ENCODE data around the gene POGLUT2. TPM values are rescaled to one million over a fixed set of nuclear protein-coding genes. Genes with fewer than 3 reads are reported as not detected.

POGLUT2 gene
- total and polyA plus RNA-seq, 8 donors: 7.5 to 37.8 (median 31.3) TPM

DNA sequence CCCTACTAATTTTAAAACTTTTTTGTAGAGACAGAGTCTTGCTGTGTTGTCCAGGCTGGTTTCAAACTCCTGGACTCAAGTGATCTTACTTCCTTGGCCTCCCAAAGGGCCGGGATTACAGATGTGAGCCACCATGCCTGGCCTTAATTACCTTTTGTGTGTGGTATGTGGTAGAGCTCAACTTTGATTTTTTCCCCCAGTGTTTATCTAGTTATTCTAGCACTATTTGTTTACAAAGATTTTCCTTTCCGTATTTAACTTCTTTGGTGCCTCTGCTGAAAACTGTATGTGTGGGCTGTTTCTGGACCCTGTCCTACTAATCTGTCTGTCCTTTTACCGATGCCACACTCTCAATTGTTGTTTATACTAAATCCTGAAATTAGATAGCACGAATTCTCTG lies 37.7 kb upstream of the POGLUT2 start:
- no peak overlapping the region for H3K4me3 ChIP-seq
- H3K9me3 ChIP-seq: no peaks in the 10 kb centered on the region
- no peak overlapping the region for H3K27ac ChIP-seq
- no peaks in the 10 kb centered on the region for H3K4me1 ChIP-seq
- DNase-seq: no peak
- TF ChIP-seq CTCF (IDR thresholded peaks at IDR 0.05): no peak
- intact Hi-C loops (cut with DNase I): no loop called here
- H3K27me3 ChIP-seq: no peaks in the 10 kb centered on the region
- ATAC-seq: no peak
- H3K36me3 ChIP-seq: peaks cover 0 to 35% of the 10 kb centered on the region in 2 donors

DNA sequence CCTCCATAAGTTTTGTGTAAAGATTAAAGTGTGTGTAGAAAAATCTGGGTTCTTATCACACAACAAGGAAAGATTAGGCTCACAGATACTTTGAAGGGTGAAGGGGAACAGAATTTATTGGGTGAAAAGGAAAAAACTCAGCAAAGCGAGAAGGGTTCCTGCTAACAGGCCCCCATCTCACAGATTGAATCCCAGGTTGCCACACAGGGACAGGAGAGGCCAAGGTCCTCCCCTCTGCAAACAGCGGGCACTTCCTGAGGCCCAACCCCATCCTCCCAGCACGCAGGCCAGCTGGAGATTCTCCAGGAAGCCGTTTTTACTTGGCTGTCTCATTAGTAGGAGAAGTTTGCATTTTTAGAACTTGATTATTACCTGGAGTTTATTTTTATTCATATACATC lies 31.9 kb upstream of the POGLUT2 start:
- intact Hi-C loops (cut with DNase I): no loop called here
- Histone ChIP-seq H3K4me1 (peaks cover 0 to 4% of the 10 kb centered on the region in 2 donors), H3K27me3 (no peaks in the 10 kb centered on the region), H3K9me3 (no peaks in the 10 kb centered on the region), H3K4me3 (no peak overlapping the region), H3K36me3 (peaks cover 0 to 30% of the 10 kb centered on the region in 2 donors), H3K27ac (no peak overlapping the region)
- DNase-seq (no peak), ATAC-seq (peak; percentile 63)
- TF ChIP-seq CTCF (IDR thresholded peaks at IDR 0.05): no peak

- Histone ChIP-seq H3K27me3 (no peaks in the 10 kb centered on the region), H3K4me1 (peaks cover 0 to 4% of the 10 kb centered on the region in 2 donors)
These were observed 27.3 kb upstream of the POGLUT2 start for GRCh38 chr13:102825921-102826706.

GRCh38 chr13:102825400-102825799 lies 26.6 kb upstream of the POGLUT2 start:
- intact Hi-C loops (cut with DNase I): no loop called here
- no peaks in the 10 kb centered on the region for H3K27me3 ChIP-seq
- no peaks in the 10 kb centered on the region for H3K9me3 ChIP-seq
- no peak for TF ChIP-seq CTCF (IDR thresholded peaks at IDR 0.05)
- no peak overlapping the region for H3K27ac ChIP-seq
- ATAC-seq (no peak), DNase-seq (no peak)
- H3K4me1 ChIP-seq: peaks cover 0 to 4% of the 10 kb centered on the region in 2 donors
- H3K36me3 ChIP-seq: peaks cover 0 to 46% of the 10 kb centered on the region in 2 donors
- H3K4me3 ChIP-seq: no peak overlapping the region

More at GRCh38 chr13:102825921-102826706, 27.3 kb upstream of the POGLUT2 start:
- intact Hi-C loops (cut with DNase I): no loop called here
- ATAC-seq (peak; percentile 45), DNase-seq (no peak)
- no peak overlapping the region for H3K27ac ChIP-seq
- no peaks in the 10 kb centered on the region for H3K9me3 ChIP-seq
- peaks cover 0 to 42% of the 10 kb centered on the region in 2 donors for H3K36me3 ChIP-seq
- no peak overlapping the region for H3K4me3 ChIP-seq
- TF ChIP-seq CTCF (IDR thresholded peaks at IDR 0.05): no peak

- Histone ChIP-seq H3K4me3 (no peak overlapping the region), H3K9me3 (no peaks in the 10 kb centered on the region), H3K4me1 (no peaks in the 10 kb centered on the region), H3K27ac (no peak overlapping the region), H3K36me3 (peaks cover 0 to 28% of the 10 kb centered on the region in 2 donors), H3K27me3 (no peaks in the 10 kb centered on the region)
- ATAC-seq: no peak
- no peak for TF ChIP-seq CTCF (IDR thresholded peaks at IDR 0.05)
- intact Hi-C loops (cut with DNase I): no loop called here
- DNase-seq: no peak
These were observed 19.1 kb upstream of the POGLUT2 start for GRCh38 chr13:102817907-102818306.
